ENCODE results near the gene RNF44. TPM values are rescaled to one million over a fixed set of nuclear protein-coding genes. Genes with fewer than 3 reads are reported as not detected.

The RNF44 gene
- total and polyA plus RNA-seq, 2 of the 13 experiments (the other 11 are each of a cell fraction or from before 2014, with no cell fraction given): 9.2 to 16.8 TPM

DNA sequence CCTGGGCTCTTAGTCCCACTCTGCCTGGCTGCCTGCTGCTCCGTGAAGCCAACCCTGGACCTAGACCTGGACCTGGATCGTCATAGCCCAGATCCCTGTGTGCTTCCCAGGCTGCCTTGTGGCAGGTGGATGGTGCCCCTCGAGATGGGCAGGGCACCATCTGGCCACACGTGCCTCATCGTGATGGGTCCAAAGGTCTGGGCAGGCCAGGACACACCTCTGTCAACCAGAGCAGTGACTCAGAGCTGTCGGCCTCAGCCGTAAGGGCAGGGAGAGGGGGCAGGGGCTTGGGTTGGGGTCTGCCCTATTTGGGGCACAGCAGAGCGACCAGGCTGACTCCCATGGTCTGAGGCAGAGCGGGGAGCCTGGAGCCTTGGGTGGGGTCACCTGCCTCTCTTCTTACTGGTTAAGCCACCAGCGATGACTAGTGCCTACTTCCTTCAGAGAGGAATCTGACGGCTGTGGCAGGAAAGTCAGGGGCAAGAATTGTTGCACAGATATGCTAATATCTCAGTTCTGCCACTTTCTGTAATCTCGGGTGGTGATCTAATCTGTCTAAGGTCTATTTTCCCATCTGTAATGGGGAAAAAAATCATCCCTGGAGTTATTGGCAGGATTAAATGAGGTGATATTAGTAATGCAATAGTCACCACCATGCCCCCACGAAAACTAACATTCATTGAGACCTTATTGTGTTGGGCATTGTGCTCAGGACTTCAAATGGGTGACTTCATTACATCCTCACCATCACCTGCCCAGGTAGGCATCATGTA is 8.7 kb upstream of the RNF44 start (continued):
- no peak for TF ChIP-seq E2F1 (CRISPR knock-in tag; IDR thresholded peaks at IDR 0.05)
- no peak for TF ChIP-seq ZNF484 (CRISPR knock-in tag; IDR thresholded peaks at IDR 0.05; ENCODE audit: borderline replicate concordance, low read depth)
- TF ChIP-seq HNF1A (IDR thresholded peaks at IDR 0.05; ENCODE audit: low read depth): no peak
- TF ChIP-seq HNF1A (CRISPR knock-in tag; IDR thresholded peaks at IDR 0.05; ENCODE audit: borderline replicate concordance): 0 out of 2 replicates have a peak, but pooled peaks have one; percentile 29
- peak; percentile 23; the same call in 1 of the 2 replicates for TF ChIP-seq POLR2G (IDR thresholded peaks at IDR 0.05; ENCODE audit: low read depth, low read length)
- TF ChIP-seq, protein P1, sequence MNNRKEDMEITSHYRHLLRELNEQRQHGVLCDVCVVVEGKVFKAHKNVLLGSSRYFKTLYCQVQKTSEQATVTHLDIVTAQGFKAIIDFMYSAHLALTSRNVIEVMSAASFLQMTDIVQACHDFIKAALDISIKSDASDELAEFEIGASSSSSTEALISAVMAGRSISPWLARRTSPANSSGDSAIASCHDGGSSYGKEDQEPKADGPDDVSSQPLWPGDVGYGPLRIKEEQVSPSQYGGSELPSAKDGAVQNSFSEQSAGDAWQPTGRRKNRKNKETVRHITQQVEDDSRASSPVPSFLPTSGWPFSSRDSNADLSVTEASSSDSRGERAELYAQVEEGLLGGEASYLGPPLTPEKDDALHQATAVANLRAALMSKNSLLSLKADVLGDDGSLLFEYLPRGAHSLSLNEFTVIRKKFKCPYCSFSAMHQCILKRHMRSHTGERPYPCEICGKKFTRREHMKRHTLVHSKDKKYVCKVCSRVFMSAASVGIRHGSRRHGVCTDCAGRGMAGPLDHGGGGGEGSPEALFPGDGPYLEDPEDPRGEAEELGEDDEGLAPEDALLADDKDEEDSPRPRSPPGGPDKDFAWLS (CRISPR knock-in tag; IDR thresholded peaks at IDR 0.05; ENCODE audit: borderline replicate concordance): 0 out of 2 replicates have a peak, but pooled peaks have one; percentile 34
- no peak for TF ChIP-seq FOXP1 (IDR thresholded peaks at IDR 0.05)
- 0 out of 2 replicates have a peak, but pooled peaks have one; percentile 8 for TF ChIP-seq FOXP1 (CRISPR knock-in tag; IDR thresholded peaks at IDR 0.05)
- 0 out of 2 replicates have a peak, but pooled peaks have one; percentile 72 for TF ChIP-seq ZNF543 (CRISPR knock-in tag; IDR thresholded peaks at IDR 0.05)
- peak; percentile 66 for TF ChIP-seq RXRA (CRISPR knock-in tag; IDR thresholded peaks at IDR 0.05)
- TF ChIP-seq SAP130 (CRISPR knock-in tag; IDR thresholded peaks at IDR 0.05; ENCODE audit: low read depth): peak; percentile 77
- TF ChIP-seq PAXIP1 (CRISPR knock-in tag; conservative IDR thresholded peaks at IDR 0.05): peak; percentile 50
- TF ChIP-seq BHLHE40 (IDR thresholded peaks at IDR 0.05; ENCODE audit: low read length): peak; percentile 99
- TF ChIP-seq ZNF644 (CRISPR knock-in tag; IDR thresholded peaks at IDR 0.05; ENCODE audit: low read depth): peak; percentile 98
- TF ChIP-seq ZZZ3 (CRISPR knock-in tag; IDR thresholded peaks at IDR 0.05; ENCODE audit: borderline replicate concordance): no peak
- TF ChIP-seq, protein P2, sequence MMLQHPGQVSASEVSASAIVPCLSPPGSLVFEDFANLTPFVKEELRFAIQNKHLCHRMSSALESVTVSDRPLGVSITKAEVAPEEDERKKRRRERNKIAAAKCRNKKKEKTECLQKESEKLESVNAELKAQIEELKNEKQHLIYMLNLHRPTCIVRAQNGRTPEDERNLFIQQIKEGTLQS (CRISPR knock-in tag; IDR thresholded peaks at IDR 0.05): peak; percentile 61
- TF ChIP-seq LCORL (IDR thresholded peaks at IDR 0.05): no peak
- 0 out of 2 replicates have a peak, but pooled peaks have one; percentile 47 for TF ChIP-seq LCORL (CRISPR knock-in tag; IDR thresholded peaks at IDR 0.05)
- TF ChIP-seq ZNF225 (CRISPR knock-in tag; IDR thresholded peaks at IDR 0.05): 0 out of 2 replicates have a peak, but pooled peaks have one; percentile 41

Measured in HepG2 (cell line).